Putamen (tissue), 1 donor: ENCODE results near the gene UVSSA.
"Not testable (repeated sequence)": the region's sequence is repeated elsewhere in the genome, so short reads cannot be mapped to it uniquely, and the experiment has no call there.

ENCODE experiments used
- DNase-seq: peaks from one replicate; pipeline ENCODE4 v3.0.0-alpha.2; 2016; ENCODE audit warnings: low spot score

Gene UVSSA

GRCh38 chr4:1377606-1378261 is 30.7 kb downstream of the UVSSA start:
- DNase-seq, result no peak

- DNase-seq, result no peak
These were observed 31.7 kb downstream of the UVSSA start for GRCh38 chr4:1378559-1379231.

GRCh38 chr4:1379351-1379781 is 32.4 kb downstream of the UVSSA start:
- DNase-seq, result no peak

GRCh38 chr4:1379801-1380331 is 32.9 kb downstream of the UVSSA start:
- DNase-seq, result no peak

- no peak for DNase-seq
These were observed 33.6 kb downstream of the UVSSA start for GRCh38 chr4:1380368-1381151.

- no peak for DNase-seq
These were observed 34.2 kb downstream of the UVSSA start for GRCh38 chr4:1381181-1381621.

- DNase-seq, result no peak
These were observed 35.0 kb downstream of the UVSSA start for GRCh38 chr4:1381944-1382541.

- no peak for DNase-seq
These were observed 36.0 kb downstream of the UVSSA start for GRCh38 chr4:1382776-1383727.

- DNase-seq, result no peak
These were observed 37.0 kb downstream of the UVSSA start for GRCh38 chr4:1383728-1384591.

GRCh38 chr4:1384675-1385372 is 37.8 kb downstream of the UVSSA start:
- DNase-seq, result no peak

- no peak for DNase-seq
These were observed 38.6 kb downstream of the UVSSA start for GRCh38 chr4:1385373-1386340.

GRCh38 chr4:1393363-1393762 is 46.4 kb downstream of the UVSSA start:
- DNase-seq, result not testable (repeated sequence)

- DNase-seq, result no peak
These were observed 46.9 kb downstream of the UVSSA start for GRCh38 chr4:1393866-1394265.

- DNase-seq, result not testable (repeated sequence)
These were observed 47.8 kb downstream of the UVSSA start for GRCh38 chr4:1394554-1395388.

- not testable (repeated sequence) for DNase-seq
These were observed 48.4 kb downstream of the UVSSA start for GRCh38 chr4:1395389-1395820.

- DNase-seq, result no peak
These were observed 49.2 kb downstream of the UVSSA start for GRCh38 chr4:1395941-1396805.
